Hepatic stellate cell (primary cell): ENCODE data around the gene EMB.
A peak's percentile ranks its signal among the peaks of the same experiment; 100 is the strongest.
"Not testable (repeated sequence)": the region's sequence is repeated elsewhere in the genome, so short reads cannot be mapped to it uniquely, and the experiment has no call there.

ENCODE experiments used
- DNase-seq: peaks from one replicate; pipeline ENCODE4 v3.0.0; 2011; ENCODE audit warnings: low spot score

Gene EMB, protein sequence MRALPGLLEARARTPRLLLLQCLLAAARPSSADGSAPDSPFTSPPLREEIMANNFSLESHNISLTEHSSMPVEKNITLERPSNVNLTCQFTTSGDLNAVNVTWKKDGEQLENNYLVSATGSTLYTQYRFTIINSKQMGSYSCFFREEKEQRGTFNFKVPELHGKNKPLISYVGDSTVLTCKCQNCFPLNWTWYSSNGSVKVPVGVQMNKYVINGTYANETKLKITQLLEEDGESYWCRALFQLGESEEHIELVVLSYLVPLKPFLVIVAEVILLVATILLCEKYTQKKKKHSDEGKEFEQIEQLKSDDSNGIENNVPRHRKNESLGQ

DNA sequence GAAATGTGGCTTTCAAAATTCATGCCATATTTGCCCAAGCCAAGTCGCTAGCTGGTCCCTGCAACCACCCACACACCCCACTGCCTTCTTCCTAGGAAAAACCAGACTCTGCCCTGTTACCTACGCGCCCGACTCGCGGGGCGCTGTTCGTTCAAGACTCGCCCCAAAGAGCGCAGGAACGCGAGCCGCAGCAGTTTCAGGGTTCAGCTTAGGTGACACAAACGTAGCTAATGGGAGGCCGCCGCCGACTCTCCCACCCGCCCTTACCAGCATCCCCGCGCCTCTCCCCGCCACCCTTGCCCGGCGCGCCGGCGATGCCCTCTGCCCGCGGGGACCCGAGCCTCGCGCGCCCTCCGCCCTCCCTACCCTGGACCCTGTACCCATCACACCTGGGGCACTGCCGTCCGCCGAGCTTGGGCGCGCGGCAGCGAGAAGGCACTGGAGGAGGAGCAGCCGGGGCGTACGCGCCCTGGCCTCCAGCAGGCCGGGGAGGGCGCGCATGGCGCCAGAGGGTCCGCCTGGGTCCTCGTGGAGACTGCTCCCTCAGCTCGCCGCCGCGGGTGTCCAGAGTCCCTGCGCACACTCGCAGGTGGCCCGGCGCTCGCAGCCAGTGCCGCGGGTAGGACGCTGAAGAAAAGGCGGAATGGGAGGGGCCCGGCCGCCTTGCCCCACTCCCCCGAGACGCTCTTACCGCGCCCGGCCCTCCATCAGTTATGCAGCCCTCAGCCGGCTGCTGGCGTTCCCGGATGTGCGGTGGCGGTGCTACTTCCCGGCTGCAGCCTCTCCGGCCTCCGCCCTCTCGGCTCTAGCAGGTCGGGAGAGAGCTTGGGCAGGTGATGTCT lies at the start of gene EMB:
EMB (minus strand) TSS at position 638 of the 842 bp plus-strand sequence; CDS start at position 501, 137 bp downstream.
- peak; percentile 37 for DNase-seq

- DNase-seq, result not testable (repeated sequence)
These were observed 48.4 kb upstream of the EMB start for GRCh38 chr5:50489491-50489890.

GRCh38 chr5:50478790-50479189 lies 37.7 kb upstream of the EMB start:
- DNase-seq, result not testable (repeated sequence)

DNA sequence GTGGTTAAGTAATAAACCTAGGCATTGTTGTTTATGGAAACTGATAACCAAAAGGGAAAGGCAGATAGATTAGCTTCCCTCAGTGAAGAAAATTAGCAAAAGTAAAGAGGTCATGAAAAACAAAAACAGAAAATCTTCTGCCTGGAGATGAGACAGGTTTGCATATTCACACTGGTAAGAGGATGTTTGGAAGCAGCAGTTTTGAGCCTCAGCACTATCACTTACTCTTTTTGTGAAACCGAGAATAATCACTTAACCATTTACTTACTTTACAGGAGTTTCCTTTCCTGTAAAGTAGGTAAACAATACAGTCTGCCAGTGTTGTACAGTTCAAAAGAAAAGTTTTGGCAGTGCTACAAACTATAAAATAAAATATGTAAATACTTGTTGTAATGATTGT lies 35.5 kb upstream of the EMB start:
- no peak for DNase-seq

- DNase-seq, result not testable (repeated sequence)
These were observed 23.9 kb upstream of the EMB start for GRCh38 chr5:50465015-50465414.

- DNase-seq, result no peak
These were observed 22.6 kb upstream of the EMB start for GRCh38 chr5:50463726-50464125.

GRCh38 chr5:50463047-50463446 lies 22.0 kb upstream of the EMB start:
- DNase-seq, result no peak

DNA sequence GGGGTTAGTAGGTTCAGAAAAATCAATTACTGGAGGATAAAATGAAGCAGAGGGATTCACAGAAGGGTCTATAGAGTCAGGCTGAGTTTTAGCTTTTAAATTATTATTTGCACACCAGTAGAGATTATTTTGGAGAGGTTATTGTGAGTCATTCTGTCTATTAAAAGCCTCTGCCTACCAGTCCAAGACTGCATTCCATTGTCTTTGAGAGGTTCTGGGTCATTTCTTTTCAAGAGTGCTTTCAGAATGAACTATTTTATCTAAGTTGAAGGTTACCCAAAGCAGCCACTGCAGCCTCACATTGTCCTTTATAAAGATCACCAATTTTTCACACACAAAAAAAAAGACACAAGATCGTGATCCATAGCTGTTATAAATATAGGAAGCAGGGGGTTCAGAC lies 21.5 kb upstream of the EMB start:
- DNase-seq, result not testable (repeated sequence)

- DNase-seq, result not testable (repeated sequence)
These were observed 17.3 kb upstream of the EMB start for GRCh38 chr5:50458372-50458771.

DNA sequence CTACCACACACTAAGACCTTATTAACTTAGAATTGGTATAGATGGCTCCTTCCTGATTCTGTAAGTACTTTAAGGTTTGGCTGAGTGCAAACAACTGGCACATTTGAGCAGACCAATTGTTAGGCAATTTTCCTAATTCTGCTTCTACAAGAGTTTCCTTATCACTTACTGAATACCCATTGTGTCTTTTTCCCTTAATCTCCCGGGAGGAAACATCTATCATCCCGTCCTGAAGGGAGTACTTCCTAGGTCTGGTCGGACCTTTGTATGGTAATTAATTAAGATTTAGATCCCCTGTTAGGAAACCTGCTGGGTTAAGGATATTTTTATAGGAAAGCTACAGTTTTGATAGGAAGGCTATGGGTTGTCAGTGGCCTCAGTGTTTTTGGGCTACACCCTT lies 8.2 kb upstream of the EMB start:
- DNase-seq, result not testable (repeated sequence)

GRCh38 chr5:50447941-50448340 lies 6.9 kb upstream of the EMB start:
- DNase-seq, result no peak

GRCh38 chr5:50447228-50447627 lies 6.1 kb upstream of the EMB start:
- no peak for DNase-seq

GRCh38 chr5:50445296-50445949 lies 4.3 kb upstream of the EMB start:
- no peak for DNase-seq

DNA sequence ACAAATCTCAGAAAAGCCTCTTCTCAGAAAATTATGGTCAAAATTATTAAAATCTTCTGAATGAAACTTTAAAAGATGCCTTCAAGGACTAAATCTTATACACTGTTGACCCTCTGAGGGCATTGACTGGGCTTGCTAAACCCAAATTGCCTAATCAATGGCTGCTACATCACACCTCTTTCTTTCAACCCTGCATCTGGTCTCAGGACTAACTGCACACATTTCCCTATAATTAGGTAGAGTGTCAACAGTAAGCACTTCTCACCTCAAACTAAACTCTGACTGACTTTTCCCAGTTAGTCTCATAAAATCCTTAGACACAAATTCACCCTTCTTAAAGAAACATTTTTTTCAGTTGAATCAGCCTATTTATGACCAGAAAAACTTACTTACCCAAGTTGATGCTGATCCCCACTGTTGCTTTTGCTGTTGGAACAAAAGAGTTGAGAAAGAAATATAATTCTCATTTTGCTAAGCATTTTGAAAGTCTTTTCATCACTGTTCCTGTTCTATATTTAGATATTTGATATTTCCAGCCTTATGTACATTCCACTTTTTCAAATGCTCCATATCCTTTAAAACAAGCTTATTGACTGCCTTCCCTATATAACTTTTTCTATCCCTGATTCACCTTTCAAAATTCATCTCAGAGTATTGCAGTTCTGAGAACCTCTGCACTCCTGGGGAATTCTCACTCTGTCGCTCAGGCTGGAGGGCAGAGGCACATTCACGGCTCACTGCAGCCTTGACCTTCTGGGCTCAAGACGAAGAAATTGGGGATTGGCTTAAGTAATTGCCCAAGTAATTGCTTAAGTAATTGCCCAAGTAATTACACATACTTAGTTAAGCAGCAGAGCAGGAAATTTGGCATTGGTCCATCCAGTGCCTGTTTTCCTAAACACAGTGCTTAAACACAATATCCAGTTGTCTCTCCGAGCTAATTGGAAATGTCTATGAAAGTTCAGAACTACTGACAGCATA lies 1.8 kb upstream of the EMB start:
- not testable (repeated sequence) for DNase-seq

DNA sequence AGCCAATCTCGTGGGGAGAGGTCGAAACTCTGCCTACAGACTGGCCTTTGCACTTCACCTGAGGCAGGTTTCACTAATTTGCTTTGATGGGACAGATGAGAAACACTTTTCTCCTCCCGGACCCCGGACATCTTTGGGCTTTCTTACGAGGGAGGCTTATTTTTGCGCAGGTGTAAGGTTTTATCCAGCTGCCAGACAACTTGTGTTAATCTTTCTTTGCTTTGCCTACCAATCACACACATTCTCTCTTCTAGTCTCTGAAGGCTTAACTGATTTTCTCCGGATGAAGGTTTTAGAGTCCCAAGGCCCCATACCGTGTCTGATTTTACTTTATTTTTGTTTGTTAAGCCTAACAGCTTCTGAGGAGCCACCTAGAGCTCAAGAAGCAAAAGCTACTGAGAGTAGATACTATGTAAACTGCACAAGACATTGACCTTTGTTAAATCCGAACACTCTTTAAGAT lies 436 bp upstream of the EMB start:
- peak; percentile 0 for DNase-seq

GRCh38 chr5:50439221-50439620 lies 1.9 kb downstream of the EMB start:
- DNase-seq, result no peak

- not testable (repeated sequence) for DNase-seq
These were observed 3.0 kb downstream of the EMB start for GRCh38 chr5:50438060-50438459.

DNA sequence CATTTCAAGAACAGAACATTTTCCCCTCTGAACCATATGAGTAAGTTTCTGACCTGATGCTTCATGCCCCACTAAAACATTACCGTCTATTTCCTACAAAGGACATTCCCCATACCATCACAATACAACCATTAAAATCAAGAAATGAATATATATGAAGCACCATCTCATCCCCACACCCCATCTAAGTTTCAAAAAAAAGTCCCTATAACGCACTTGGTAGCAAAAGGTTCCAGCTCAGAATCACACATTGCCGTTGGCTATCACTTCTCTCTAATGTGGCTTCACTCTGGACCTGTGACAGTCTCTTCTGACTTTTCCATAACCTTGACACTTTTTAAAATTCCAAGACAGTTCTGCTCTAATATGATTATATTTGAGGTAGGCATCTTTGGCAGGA lies 5.9 kb downstream of the EMB start:
- DNase-seq, result no peak

GRCh38 chr5:50431133-50431904 lies 9.8 kb downstream of the EMB start:
- not testable (repeated sequence) for DNase-seq

- not testable (repeated sequence) for DNase-seq
These were observed 17.8 kb downstream of the EMB start for GRCh38 chr5:50423100-50423799.
